Measurements from ENCODE around the gene NCKAP5.
A peak's percentile ranks its signal among the peaks of the same experiment; 100 is the strongest.

The NCKAP5 gene

GRCh38 chr2:133130548-133131246 is 437.6 kb downstream of the NCKAP5 start:
- no peak for DNase-seq

- DNase-seq, result no peak
Measured at GRCh38 chr2:133124446-133124845, 443.8 kb downstream of the NCKAP5 start.

- DNase-seq, result no peak
Measured at GRCh38 chr2:133123904-133124303, 444.4 kb downstream of the NCKAP5 start.

GRCh38 chr2:133123393-133123792 is 444.9 kb downstream of the NCKAP5 start:
- DNase-seq, result no peak

- no peak for DNase-seq
Measured at GRCh38 chr2:133122529-133122928, 445.7 kb downstream of the NCKAP5 start.

GRCh38 chr2:133120310-133120709 is 448.0 kb downstream of the NCKAP5 start:
- no peak for DNase-seq

- no peak for DNase-seq
Measured at GRCh38 chr2:133110201-133110600, 458.1 kb downstream of the NCKAP5 start.

GRCh38 chr2:133109772-133110171 is 458.5 kb downstream of the NCKAP5 start:
- no peak for DNase-seq

GRCh38 chr2:133107058-133107815 is 461.0 kb downstream of the NCKAP5 start:
- DNase-seq, result no peak

- DNase-seq, result no peak
Measured at GRCh38 chr2:133104871-133105270, 463.4 kb downstream of the NCKAP5 start.

- DNase-seq, result no peak
Measured at GRCh38 chr2:133098787-133099186, 469.5 kb downstream of the NCKAP5 start.

GRCh38 chr2:133097666-133098065 is 470.6 kb downstream of the NCKAP5 start:
- DNase-seq, result no peak

GRCh38 chr2:133092571-133092970 is 475.7 kb downstream of the NCKAP5 start:
- DNase-seq, result no peak

GRCh38 chr2:133090358-133090757 is 477.9 kb downstream of the NCKAP5 start:
- no peak for DNase-seq

- no peak for DNase-seq
Measured at GRCh38 chr2:133086176-133086575, 482.1 kb downstream of the NCKAP5 start.

GRCh38 chr2:133085646-133086045 is 482.6 kb downstream of the NCKAP5 start:
- no peak for DNase-seq

GRCh38 chr2:133082034-133082433 is 486.2 kb downstream of the NCKAP5 start:
- no peak for DNase-seq

GRCh38 chr2:133080822-133081221 is 487.4 kb downstream of the NCKAP5 start:
- no peak for DNase-seq

- DNase-seq, result no peak
Measured at GRCh38 chr2:133078667-133079411, 489.4 kb downstream of the NCKAP5 start.

- no peak for DNase-seq
Measured at GRCh38 chr2:133077269-133077822, 490.9 kb downstream of the NCKAP5 start.

GRCh38 chr2:133072837-133073694 is 495.2 kb downstream of the NCKAP5 start:
- no peak for DNase-seq

GRCh38 chr2:133063775-133064174 is 504.5 kb downstream of the NCKAP5 start:
- DNase-seq, result peak in 1 of 2 donors; percentile 0

All from hippocampal formation (tissue), 2 donors.